ENCODE data around the gene KMT5B. TPM values are rescaled to one million over a fixed set of nuclear protein-coding genes. Genes with fewer than 3 reads are reported as not detected.

The KMT5B gene
- total and polyA plus RNA-seq, 2 of the 4 experiments (the other 2 are of a cell fraction), result 11.2 to 13.4 TPM

GRCh38 chr11:68242616-68243015 lies 29.5 kb upstream of the KMT5B start:
- H3K9me1 ChIP-seq (ENCODE audit: insufficient read depth, low read length), result no peaks in the 10 kb centered on the region
- no peak overlapping the region for H2BK20ac ChIP-seq (ENCODE audit: low read depth, low read length)
- H2AK9ac ChIP-seq (replicated peaks; ENCODE audit: low read depth, low read length, poor library complexity), result no peak overlapping the region
- TF ChIP-seq RAD21 (IDR thresholded peaks at IDR 0.05; ENCODE audit: low read length) (no peak), RFX5 (IDR thresholded peaks at IDR 0.05; ENCODE audit: low read depth, low read length) (no peak), MAZ (IDR thresholded peaks at IDR 0.05; ENCODE audit: borderline replicate concordance, low read depth, low read length) (no peak), CHD1 (IDR thresholded peaks at IDR 0.05; ENCODE audit: low read depth, low read length) (no peak), FOS (IDR thresholded peaks at IDR 0.05; ENCODE audit: low read depth, low read length) (no peak), MXI1 (IDR thresholded peaks at IDR 0.05; ENCODE audit: borderline replicate concordance, low read depth, low read length) (no peak), CTCF (conservative IDR thresholded peaks at IDR 0.05; ENCODE audit: low read depth, low read length) (no peak), MAFK (IDR thresholded peaks at IDR 0.05; ENCODE audit: low read depth, low read length) (no peak), RCOR1 (IDR thresholded peaks at IDR 0.05; ENCODE audit: insufficient replicate concordance, low read length) (no peak), ELK1 (IDR thresholded peaks at IDR 0.05; ENCODE audit: borderline replicate concordance, low read depth, low read length) (no peak), SMC3 (IDR thresholded peaks at IDR 0.05; ENCODE audit: low read depth, low read length) (no peak), NFE2L2 (IDR thresholded peaks at IDR 0.05; ENCODE audit: low read depth, low read length) (no peak)
- TF ChIP-seq, protein P1, sequence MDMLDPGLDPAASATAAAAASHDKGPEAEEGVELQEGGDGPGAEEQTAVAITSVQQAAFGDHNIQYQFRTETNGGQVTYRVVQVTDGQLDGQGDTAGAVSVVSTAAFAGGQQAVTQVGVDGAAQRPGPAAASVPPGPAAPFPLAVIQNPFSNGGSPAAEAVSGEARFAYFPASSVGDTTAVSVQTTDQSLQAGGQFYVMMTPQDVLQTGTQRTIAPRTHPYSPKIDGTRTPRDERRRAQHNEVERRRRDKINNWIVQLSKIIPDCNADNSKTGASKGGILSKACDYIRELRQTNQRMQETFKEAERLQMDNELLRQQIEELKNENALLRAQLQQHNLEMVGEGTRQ (IDR thresholded peaks at IDR 0.05; ENCODE audit: low read depth, low read length), result no peak
- H2BK5ac ChIP-seq (ENCODE audit: low read depth, low read length, poor library complexity, severe bottlenecking), result no peak overlapping the region
- no peak overlapping the region for H3K4me2 ChIP-seq (ENCODE audit: low read depth, low read length)
- POLR2A ChIA-PET (ENCODE audit: unreplicated experiment), result no interaction called here
- no peak overlapping the region for H3K14ac ChIP-seq (replicated peaks; ENCODE audit: low read depth, low read length)
- CTCF ChIA-PET, result no interaction called here
- no peaks in the 10 kb centered on the region for H3K79me1 ChIP-seq (ENCODE audit: low read depth in 1 of 2, low read length in 2 of 2)
- ATAC-seq (ENCODE audit: low read depth) (no peak), DNase-seq (no peak)
- H2BK120ac ChIP-seq (ENCODE audit: low read depth, low read length), result no peak overlapping the region
- intact Hi-C loops (cut with micrococcal nuclease) (no loop called here), dilution Hi-C loops (cut with HindIII; ENCODE audit: low sequenced_read_pairs, unreplicated experiment) (no loop called here), in situ Hi-C loops (cut with MboI; ENCODE audit: low sequenced_read_pairs) (no loop called here)
- no peaks in the 10 kb centered on the region for H3K4me1 ChIP-seq (ENCODE audit: control insufficient read depth, insufficient read depth, low read length)
- H4K91ac ChIP-seq (ENCODE audit: insufficient read depth, low read depth, low read length), result no peak overlapping the region
- H2BK15ac ChIP-seq (ENCODE audit: low read depth, low read length), result no peak overlapping the region
- no peak overlapping the region for H3K4me3 ChIP-seq (ENCODE audit: insufficient read depth, low read depth, low read length)
- no TSS peak for BruUV-seq (replicated peaks)
- no CpG with 5 or more reads among the region's 2 CpGs for WGBS, 2 experiments (ENCODE audit: extremely low coverage in 2 of 2, insufficient read length in 1 of 2)
- H3K27me3 ChIP-seq (ENCODE audit: control insufficient read depth, insufficient read depth, low read length), result peaks cover 7% of the 10 kb centered on the region
- H4K20me1 ChIP-seq (ENCODE audit: insufficient read depth, low read length), result no peaks in the 10 kb centered on the region
- H3K18ac ChIP-seq (ENCODE audit: low read depth, low read length), result no peak overlapping the region
- H3K4ac ChIP-seq (ENCODE audit: low read depth, low read length), result no peak overlapping the region
- no peak overlapping the region for H3K56ac ChIP-seq (ENCODE audit: extremely low read depth, insufficient read depth, low read length)
- H4K8ac ChIP-seq (ENCODE audit: low read depth in 2 of 2, low read length in 2 of 2), result no peak overlapping the region
- H2AK5ac ChIP-seq (ENCODE audit: low read depth, low read length), result no peak overlapping the region
- H2AFZ ChIP-seq (replicated peaks; ENCODE audit: low read length, poor library complexity), result no peak overlapping the region
- H3K27ac ChIP-seq (ENCODE audit: insufficient read depth, low read length), result no peak overlapping the region
- H4K5ac ChIP-seq (ENCODE audit: low read depth, low read length), result no peak overlapping the region
- H3K23ac ChIP-seq (ENCODE audit: low read depth, low read length), result no peak overlapping the region
- H3K36me3 ChIP-seq (ENCODE audit: control insufficient read depth, insufficient read depth, low read length), result no peaks in the 10 kb centered on the region
- H3K9ac ChIP-seq (ENCODE audit: low read depth, low read length), result no peak overlapping the region
- H3K9me3 ChIP-seq (ENCODE audit: control insufficient read depth, insufficient read depth, low read length), result no peaks in the 10 kb centered on the region

All from IMR-90 (cell line).